NCI-H2196 (cell line): Measurements from ENCODE around the gene OR6N1.

Experiments used
- DNase-seq: peaks from one replicate; lab custom pipeline; 2025; ENCODE audit not compliant: unreplicated experiment; lab: John Stamatoyannopoulos, UW

OR6N1 gene

GRCh38 chr1:158752155-158752712 is 19.8 kb downstream of the OR6N1 start:
- DNase-seq = no peak

DNA sequence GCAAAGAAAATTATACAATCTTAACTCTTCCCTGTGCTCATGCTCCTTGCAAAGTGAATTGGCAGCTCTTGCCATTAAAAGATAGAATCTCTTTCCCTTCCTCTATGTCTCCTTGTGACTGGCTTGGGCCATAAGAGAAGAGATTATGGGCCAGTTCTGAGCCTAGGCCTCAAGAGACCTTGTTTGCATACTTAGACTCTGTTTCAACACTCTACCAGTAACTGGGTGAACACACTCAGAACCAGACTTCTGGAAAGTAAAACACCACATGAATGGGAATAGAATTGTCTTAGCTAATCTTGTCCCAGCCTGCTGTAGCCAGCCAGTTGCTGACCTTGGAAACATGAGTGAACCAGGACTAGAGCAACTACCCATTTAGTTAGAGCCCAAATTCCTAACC is 36.1 kb downstream of the OR6N1 start:
- DNase-seq = no peak

DNA sequence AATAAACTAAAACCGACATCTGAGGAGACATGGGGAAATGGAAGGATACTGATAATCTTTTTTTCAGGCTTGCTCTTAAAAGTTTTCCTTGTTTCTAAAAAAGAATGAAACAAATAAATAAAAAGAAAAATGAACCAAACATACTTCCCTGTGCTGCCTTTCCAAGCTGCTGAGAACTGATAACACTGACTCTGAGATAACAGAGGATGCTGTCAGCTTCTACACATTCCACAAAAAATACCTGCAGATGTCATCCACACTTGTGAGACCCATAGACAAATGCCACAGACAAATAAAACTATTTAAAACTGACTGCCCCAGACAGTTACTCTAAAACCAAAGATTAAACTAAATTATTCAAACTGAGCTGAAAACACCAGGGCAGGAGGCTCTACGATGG is 39.5 kb downstream of the OR6N1 start:
- DNase-seq = no peak

- DNase-seq = no peak
Observed at GRCh38 chr1:158731707-158732106, 40.3 kb downstream of the OR6N1 start.

DNA sequence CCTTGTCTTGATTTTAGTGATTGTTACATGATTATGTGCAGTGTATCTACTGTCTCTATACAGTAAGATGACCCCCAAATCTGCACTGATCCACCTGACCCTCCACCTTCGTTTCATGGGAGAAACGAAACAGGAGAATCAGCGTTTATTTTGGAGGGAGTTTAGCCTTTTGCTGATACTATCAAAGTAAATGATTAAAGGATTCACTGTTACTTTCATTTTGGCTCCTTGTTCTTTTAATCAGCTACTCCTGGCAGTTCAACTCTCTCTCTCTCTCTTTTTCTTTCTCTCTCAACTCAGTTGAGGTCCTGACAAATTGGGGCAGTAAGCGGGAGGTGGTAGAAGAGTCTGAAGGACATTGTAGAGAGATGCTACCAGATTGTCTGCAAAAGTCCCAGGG is 41.5 kb downstream of the OR6N1 start:
- no peak for DNase-seq

GRCh38 chr1:158728510-158729225 is 43.3 kb downstream of the OR6N1 start:
- no peak for DNase-seq

DNA sequence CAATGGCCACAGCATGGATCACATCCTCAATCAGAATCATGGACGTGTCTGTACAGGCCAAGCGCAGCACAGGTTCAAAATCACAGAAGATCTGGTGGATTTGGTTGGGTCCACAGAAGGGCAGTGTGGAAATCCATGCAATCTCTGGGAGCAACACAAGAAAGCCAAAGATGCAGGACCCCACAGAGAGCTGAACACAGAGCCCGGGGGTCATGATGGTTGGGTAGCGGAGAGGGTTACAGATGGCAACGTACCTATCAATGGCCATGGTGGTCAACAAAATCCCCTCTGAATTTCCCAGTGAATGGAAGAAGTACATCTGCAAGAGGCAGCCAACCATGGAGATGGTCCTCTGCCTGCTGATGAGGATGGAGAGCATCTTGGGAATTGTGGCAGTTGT is 47.6 kb downstream of the OR6N1 start:
- no peak for DNase-seq

- DNase-seq = no peak
Observed at GRCh38 chr1:158720620-158721019, 51.4 kb downstream of the OR6N1 start, which contains the start of gene OR6K3. Gene OR6K3, minus strand, starts transcription at chr1:158720720. Its CDS starts 2,605 bp downstream, at chr1:158718115.

- DNase-seq = no peak
Observed at GRCh38 chr1:158719664-158720063, 52.3 kb downstream of the OR6N1 start.

GRCh38 chr1:158717344-158717743 is 54.7 kb downstream of the OR6N1 start:
- no peak for DNase-seq

GRCh38 chr1:158716335-158716734 is 55.7 kb downstream of the OR6N1 start:
- DNase-seq = no peak

DNA sequence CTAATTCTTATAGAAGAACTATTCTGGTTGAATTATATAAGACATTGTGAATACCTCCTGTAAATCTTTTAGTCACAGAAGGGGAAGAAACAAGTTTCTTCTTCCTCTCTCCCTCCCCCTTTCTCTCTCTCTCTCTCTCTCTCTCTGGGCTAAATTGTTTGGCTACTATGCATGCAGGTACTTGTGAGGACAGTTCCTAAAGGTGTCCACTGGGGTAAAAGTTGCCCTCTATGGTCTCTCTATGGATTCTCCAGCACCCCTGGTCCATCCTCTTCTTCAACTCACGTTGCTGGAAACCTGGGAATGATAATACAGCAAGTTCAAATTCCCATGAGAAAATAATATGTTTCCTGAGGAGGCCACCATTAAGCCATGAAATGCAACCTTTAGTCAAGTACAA is 57.2 kb downstream of the OR6N1 start:
- DNase-seq = no peak
